HG03575 (cell line): Measurements from ENCODE around the gene ADAMTSL2.

ENCODE experiments used
- ATAC-seq: cut with Tn5 transposase; IDR thresholded peaks from one replicate; pipeline ENCODE4 v1.9.1; 2021; ENCODE audit not compliant: unreplicated experiment, insufficient number of reproducible peaks, low FRiP score; ENCODE audit errors: extremely low read depth

The ADAMTSL2 gene

DNA sequence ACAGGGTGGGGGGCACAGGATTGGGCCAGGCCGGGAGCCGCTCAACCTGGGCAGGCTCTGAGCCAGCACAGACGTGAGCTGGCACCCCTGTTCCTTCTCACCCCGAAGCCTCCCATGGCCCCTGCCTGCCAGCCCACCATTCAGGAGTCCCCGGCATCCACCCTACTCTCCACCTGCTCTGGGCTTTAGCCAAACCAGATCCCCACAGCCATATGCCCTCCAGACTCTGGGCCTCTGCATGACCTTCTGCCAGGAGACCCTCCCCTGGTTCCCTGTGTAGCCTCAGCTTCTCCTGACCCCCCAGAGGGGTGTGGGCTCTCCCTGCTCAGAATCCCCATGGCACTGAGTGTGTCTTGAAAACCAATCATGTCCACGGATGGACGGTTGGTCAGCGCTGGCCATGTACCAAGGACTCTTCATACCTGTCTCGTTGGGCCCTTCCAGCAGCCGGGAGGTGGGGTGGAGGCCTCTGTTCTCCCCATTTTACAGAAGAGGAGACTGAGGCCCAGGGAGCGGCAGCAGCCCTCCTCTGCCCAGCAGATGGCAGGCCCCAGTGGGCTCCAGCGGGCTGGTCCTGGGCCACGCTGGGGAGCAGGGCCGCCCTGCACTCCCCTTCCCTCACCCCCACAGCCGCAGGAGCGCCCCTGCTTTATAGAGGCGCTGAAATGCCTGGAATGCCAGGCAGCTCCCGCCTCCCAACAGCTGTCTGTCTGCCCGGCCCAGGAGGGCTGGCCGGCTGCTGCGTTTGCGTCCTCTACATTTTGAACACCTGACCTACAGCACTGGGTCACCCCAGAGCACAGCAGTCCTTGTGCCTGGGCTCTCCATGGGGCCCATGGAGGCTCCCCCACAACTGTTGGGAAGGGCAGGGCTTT, 6.3 kb upstream of the ADAMTSL2 start:
- no peak for ATAC-seq

DNA sequence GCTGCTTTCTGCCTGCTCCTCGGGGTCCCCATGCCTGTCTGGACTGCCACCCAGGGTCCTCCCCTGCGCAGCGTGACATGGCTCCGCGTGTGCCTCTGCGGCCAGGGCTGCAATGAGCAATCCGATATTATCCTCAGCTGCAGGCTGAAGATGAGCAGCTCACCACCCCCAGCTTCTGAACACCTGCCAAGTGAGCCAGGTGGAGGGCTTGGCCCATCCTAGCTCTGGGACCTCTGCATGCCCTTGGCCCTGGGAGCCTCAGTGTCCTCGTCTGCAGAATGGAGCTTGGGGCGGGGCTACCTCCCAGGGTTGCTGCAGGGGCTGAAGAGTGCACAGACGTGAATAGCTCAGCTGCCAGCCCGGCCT, 5.6 kb upstream of the ADAMTSL2 start:
- no peak for ATAC-seq

DNA sequence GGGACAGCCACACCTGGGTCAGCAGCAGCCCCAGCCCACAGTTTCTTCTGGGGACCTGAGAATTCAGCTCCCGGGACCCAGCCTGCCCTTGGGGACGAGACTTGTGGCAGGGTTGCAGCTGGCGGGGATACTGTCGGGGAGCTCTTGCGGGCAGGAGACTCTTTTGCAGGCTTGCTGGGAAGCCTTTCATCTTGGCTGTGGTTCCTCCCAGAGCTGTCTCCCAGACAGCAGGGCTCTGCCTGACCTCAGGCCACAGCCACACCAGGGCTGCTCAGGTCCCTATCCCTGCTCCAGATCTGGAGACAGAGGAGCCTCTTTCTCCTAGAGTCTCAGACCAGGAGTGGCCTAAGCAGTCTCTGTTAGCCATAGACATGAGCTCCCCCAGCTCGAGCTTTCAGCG, 5.0 kb upstream of the ADAMTSL2 start:
- no peak for ATAC-seq

DNA sequence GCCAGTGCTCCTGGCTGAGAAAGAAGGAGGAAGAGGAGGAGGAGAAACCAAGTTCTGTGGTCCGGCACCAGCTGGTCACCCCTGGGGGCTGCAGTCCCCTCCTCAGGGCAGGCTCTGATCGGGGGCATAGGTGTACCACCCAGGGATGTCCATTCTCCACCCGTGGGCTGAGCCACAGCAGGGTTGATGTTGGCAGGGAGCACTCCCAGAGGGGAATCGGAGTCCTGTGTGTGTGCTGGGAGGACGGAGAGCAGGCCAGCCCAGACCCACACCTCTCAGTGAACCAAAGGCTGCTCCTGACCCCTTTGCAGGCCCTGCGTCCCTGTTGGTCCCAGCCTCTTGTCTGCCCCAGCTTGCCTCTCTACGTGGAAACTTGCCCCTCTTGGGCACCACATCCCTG, 4.6 kb upstream of the ADAMTSL2 start:
- no peak for ATAC-seq

DNA sequence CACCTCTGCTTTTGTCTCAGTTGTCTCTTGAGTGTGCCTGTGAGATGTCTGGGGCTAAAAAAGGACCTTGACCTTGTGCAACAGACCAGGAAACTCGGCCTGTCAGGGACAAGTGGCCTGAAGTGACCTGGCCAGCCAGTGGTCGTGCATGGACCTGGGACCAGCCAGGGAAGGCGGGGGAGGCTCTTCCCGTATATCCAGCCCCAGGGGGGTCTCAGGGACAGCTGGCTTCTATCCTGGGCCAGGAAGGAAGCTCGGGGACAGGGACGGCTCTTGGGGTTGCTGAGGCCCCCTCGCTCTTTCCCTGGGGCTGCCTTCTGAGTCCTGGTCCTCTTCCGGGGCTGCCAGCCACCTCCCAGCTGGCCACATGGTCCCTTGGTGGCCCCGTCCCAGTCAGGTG, 3.2 kb upstream of the ADAMTSL2 start:
- ATAC-seq, result no peak

DNA sequence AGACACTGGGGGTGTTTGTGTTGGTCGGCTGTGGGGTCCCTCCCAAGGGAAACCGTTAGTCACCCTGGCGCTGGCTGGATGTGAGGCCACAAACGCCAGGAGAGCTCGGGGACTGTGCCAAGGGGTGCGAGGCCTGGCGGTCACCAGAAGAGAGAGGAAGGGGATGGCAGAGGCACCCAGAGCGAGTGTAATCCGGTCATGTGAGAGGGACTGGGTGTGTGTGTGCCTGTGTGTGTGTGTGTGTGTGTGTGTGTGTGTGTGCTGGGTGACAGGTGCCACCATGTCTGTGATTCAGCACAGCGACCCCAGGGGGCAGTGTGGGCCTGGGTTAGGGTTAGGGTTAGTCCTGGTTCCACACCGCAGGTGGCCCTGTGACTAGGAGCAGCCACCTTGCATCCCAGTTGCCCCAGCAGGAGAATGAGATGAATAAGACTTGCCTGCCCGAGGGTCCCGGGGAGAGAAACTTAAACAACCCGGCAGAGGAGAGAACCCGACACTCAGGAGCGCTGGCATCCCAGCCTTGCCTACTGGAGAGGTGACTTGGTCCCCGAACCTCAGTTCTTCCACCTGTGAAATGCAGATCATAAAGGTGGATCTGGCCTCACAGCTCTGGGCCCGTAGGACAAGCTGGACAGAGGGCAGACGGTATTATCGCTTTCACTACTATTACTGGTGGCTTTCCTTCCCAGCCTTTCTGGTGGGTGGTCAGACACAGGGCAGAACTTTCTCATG, 1.4 kb upstream of the ADAMTSL2 start:
- no peak for ATAC-seq

DNA sequence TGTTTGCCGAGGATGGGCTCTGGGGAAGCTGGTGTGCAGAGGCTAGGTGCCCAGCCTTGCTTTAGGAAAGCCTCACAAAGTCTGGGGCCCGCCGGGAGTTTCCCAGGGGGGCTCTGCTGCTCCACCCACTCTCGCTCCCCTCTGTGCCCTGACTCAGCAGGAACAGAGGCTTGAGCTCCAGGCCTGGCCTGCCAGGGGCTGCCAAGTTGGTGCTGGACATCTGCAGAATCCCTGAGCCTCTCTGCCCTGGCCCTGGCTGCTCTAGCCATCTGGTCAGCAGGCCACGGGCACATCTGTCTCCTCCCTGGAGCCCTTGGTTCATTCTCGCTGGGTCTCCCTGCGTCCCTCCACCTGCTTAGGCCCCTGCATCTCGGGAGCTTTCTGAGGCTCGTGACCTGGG, 647 bp upstream of the ADAMTSL2 start:
- no peak for ATAC-seq

DNA sequence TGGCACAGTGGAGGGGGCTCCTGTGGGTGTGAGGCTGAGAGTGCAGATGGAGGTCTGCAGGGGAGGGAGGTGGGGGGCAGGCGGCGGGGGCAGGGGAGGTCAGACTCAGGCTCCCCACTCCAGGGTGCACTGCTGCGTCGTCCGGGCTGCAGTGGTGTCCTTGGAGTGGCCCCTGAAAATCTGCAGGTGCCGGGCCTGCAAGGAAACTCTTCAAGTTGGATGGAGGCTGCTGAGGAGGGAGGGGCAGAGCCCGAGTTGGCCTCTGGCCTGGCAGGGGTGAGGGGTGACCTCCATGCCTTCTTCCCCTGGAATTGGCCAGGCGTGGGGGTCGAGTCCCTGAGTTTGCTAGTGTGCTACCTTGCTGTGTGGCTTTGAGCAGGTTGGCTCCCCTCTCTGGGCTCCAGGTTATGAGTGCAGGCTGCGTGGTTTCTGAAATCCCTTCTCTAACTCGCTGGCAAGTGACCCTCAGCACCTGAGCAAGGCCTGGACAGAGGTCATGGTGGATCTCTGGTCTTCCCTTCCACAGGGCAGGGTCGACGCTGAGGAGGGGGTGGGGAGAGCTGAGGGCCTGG, 888 bp downstream of the ADAMTSL2 start:
- ATAC-seq, result no peak

DNA sequence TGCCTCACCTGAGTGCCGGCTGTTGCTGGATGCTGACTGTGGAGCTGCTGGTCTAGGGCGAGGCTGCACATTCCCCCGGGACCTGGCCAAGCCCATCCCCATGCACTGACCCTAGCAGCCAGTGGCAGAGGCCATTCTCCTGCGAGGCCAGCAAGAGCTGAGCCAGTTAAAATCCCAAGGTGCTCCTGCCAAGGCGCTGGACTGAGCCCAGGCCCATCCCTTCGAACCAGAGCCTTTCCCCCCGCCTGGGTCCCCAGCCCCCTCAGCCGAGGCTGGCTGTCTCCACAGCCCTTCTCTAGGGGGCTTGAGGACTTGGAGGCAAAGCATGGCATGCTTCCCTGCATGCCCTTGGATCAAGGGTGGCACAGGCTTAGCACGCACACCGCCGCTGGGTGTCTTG, 1.6 kb downstream of the ADAMTSL2 start:
- no peak for ATAC-seq

DNA sequence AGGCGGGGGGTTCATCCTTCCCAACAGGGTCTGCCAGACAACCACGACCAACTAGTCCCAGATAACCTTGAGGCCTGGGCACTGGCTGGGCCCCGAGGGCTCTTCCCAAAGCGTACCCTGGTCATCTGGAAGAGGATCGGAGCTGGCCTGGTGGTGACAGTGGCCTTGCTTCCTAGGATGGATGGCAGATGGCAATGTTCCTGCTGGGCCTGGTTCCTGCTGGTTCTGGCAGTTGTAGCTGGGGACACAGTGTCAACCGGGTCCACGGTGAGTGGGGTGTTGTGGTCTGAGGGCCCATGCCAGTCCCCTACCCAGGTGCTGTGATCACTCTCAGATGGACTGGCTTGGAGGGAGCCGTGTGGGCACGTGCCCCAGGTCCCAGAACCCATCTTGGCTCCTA, 2.0 kb downstream of the ADAMTSL2 start:
- ATAC-seq, result no peak

DNA sequence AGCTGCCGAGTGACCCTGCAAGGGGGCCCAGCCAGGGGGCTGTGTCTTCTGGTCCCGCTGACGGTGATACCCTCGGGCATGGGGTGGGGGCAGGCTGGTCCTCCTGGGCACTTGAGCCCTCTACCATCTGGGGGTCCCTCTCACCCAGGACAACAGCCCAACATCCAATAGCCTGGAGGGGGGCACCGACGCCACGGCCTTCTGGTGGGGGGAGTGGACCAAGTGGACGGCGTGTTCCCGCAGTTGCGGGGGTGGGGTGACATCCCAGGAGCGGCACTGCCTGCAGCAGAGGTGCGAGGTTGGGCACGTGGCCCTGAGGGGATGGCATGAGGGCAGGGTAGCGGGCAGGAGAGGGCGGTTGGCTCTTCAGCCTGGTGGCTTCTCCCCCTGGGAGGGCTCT, 2.8 kb downstream of the ADAMTSL2 start:
- ATAC-seq, result no peak

DNA sequence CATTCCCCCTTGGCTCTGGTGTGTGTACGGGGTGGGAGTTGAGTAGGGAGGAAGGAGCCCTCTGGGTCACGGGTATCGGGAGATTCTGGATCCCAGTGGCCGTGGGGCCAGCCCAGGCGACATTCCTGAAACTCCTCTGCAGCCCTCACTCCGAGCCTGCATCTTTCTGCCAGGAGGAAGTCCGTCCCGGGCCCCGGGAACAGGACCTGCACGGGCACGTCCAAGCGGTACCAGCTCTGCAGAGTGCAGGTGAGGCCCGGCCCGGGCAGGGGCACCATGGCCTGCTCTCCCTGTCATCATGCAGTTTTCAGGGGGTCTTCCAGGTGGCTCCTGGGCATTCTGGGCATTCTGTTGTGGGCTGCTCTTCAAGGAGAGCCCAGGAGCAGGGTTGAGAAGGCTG, 3.7 kb downstream of the ADAMTSL2 start:
- no peak for ATAC-seq

DNA sequence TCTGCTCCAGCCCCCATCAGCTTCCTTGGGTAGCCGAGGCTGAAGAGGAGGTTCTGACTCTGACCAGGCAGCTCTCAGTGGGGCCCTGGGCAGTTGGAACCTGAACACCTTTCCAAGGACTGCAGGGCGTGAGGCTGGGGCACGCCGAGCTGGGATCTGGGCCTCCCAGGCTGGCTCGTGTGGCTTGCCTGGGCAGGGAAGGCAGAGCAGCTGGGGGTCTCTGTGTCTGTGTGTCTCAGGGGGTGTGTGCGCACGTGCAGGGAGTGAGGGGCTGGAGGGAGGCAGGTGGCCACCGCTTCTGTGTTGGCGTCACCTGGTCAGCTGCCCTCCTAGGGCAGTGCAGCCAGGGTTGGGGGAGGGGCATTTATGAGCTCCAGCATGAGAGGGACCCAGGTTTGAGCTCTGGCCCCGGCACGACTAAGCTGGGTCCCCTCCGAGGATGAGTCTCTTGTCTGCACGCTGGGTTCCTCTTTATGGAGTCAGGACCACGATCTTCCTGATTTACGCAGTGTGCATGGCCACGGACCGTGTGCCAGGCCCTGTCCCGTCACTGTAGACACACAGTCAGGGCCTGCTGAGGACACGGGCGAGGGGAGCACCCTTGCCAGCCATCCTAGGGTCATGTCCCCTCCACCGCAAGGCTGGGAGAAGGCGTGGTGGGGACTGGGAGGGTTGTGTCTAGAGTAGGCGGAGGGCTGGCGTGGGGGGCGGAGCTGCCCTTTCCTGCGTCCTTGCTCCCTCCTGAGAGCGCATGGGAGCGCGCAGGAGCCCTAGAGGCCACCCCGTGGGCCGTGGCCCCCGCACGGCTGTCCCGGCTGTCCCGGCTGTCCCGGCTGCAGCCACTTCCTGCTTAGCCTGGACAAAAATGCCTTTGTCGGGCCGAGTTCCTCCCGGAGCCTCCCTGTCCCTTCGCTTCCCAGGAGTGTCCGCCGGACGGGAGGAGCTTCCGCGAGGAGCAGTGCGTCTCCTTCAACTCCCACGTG, 4.6 kb downstream of the ADAMTSL2 start:
- no peak for ATAC-seq

DNA sequence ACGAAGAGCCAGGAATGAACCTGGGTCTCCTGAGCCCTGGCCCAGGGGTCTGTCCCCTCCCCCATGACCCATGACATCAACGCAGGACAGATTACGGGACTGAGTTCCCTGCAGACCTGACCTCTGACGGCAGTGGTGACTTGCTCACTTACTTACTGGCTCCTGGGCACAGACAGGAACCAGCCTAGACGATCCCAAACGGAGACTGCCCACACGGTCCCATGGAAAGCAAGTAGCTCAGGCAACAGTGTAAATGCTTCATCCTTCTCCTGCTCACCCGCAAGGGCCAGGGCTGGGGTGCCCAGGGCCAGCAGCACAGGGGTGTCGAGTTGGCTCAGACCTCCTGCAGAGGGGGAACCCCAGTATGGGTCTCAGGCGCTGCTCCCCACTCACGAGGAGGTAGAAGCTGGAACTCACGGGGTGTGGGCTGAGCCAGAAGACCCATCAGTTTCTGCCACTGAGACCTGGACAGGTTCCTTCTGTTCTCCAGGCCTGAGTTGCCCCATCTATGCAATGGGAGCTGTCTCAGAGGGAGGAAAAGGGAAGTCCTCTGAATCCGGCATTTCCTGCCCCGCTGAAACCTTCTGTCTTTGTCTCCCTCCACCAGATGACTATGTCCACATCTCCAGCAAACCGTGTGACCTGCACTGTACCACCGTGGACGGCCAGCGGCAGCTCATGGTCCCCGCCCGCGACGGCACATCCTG, 5.6 kb downstream of the ADAMTSL2 start:
- ATAC-seq, result no peak

DNA sequence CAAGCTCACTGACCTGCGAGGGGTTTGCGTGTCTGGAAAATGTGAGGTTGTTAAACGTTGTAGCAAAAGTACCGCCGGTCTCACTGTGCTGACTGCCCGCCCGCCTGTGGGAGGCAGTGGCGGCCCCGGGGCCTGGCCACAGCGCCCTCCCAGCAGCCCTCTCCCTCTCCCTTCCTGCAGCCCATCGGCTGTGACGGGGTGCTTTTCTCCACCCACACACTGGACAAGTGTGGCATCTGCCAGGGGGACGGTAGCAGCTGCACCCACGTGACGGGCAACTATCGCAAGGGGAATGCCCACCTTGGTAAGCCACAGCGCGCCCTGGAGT, 6.2 kb downstream of the ADAMTSL2 start:
- no peak for ATAC-seq

DNA sequence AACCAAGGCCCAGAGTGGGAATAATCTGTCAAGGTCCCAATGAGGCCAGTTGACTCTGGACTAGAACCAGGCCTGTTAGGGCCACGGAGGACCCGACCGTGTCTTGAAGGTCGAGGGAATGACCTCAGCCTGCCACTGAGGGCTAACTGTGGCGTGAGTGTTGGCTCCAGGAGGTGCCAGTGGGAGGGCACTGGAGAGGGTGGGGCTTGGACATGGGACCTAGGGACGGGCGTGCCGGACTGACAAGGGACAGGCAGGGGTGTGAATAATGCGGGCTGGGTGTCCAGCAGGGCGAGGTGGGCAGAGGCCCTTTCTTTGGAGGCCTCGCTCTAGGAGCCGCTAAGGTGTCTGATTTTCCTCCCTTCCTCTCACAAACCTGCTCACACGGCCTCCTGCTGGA, 7.5 kb downstream of the ADAMTSL2 start:
- no peak for ATAC-seq

DNA sequence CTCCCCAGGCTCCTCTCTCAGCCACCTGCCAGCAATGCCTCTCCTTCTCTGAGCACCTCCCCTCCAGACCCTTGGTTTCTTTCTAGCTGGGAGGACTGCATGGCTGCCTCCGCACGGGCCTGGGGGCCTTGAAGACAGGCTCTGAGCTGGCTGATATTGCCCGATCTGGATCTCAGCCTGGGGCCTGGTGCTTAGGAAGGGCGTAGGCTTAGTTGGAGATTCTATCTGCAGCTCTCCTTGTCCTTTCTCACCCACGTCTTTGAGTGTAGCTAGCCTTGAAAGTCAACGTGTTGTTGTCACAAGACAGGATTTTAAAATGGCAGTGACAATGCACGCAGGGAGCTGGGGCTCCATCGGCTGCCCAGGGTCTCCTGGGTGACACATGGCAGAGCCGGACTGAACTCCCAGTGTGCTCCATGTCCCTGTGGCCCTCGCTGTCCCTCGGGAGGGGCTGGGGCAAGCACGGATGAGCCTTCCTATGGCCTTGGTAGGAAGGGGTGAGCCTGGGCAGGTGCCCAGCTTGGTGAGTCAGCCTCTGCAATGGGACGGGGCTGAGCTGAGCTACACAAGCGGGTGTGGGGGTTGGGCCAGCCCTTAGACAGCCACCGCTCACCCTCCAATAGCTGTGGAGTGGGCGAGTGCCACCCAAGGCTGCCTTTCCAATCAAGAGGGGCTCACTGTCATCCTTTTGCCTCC, 9.4 kb downstream of the ADAMTSL2 start:
- ATAC-seq, result no peak
